HepG2 (cell line): ENCODE data around the gene PPP1R27. TPM values are rescaled to one million over a fixed set of nuclear protein-coding genes. Genes with fewer than 3 reads are reported as not detected.

Experiments used
- AGO1 ChIP-seq: fragments of 200-400 bp; formaldehyde crosslinking; IDR thresholded peaks from 2 replicates; pipeline ENCODE4 v1.6.1; 2017; ENCODE audit warnings: mild to moderate bottlenecking, low read depth, low read length, moderate library complexity; ENCODE audit not compliant: poor library complexity, severe bottlenecking
- CBFB ChIP-seq: sonication (generic); formaldehyde crosslinking; IDR thresholded peaks from 2 replicates; pipeline ENCODE4 v1.4.0; 2020; ENCODE audit warnings: missing genetic modification reagents
- GATAD1 ChIP-seq: IDR thresholded peaks from 2 replicates; pipeline ENCODE4 v1.6.1; 2016; ENCODE audit warnings: missing genetic modification reagents, missing compliant biosample characterization
- HMGXB4 ChIP-seq, 2 experiments: sonication (generic) in 1 of 2; formaldehyde crosslinking in 1 of 2; IDR thresholded peaks; 2 replicates each; pipeline versions ENCODE4 v1.4.0 to v1.6.1; 2018 to 2020; ENCODE audit warnings: missing genetic modification reagents in 2 of 2, borderline replicate concordance in 1 of 2, low read depth in 1 of 2, mild to moderate bottlenecking in 1 of 2, missing biosample characterization in 1 of 2
- KDM5B ChIP-seq: sonication (generic); formaldehyde crosslinking; IDR thresholded peaks from 2 replicates; pipeline ENCODE4 v1.4.0; 2020; ENCODE audit warnings: missing genetic modification reagents, mild to moderate bottlenecking, borderline replicate concordance
- KLF13 ChIP-seq: sonication (generic); formaldehyde crosslinking; IDR thresholded peaks from 2 replicates; pipeline ENCODE4 v1.4.0; 2020; ENCODE audit warnings: mild to moderate bottlenecking, missing genetic modification reagents
- MAZ ChIP-seq, 2 experiments: sonication (generic) in 1 of 2; formaldehyde crosslinking in 1 of 2; IDR thresholded peaks; 2 replicates each; pipeline versions ENCODE4 v1.5.0 to v1.6.1; 2012 to 2020; ENCODE audit warnings: low read depth in 2 of 2, mild to moderate bottlenecking in 2 of 2, borderline replicate concordance in 1 of 2, improper control_type of control experiment in 1 of 2, low read length in 1 of 2, missing genetic modification reagents in 1 of 2, moderate library complexity in 1 of 2
- MED13 ChIP-seq: sonication (generic); formaldehyde crosslinking; IDR thresholded peaks from 2 replicates; pipeline ENCODE4 v1.5.0; 2020; ENCODE audit warnings: missing genetic modification reagents
- MIER3 ChIP-seq: IDR thresholded peaks from 2 replicates; pipeline ENCODE4 v1.6.1; 2016; ENCODE audit warnings: missing compliant biosample characterization, borderline replicate concordance
- SALL2 ChIP-seq: sonication (generic); formaldehyde crosslinking; IDR thresholded peaks from 2 replicates; pipeline ENCODE4 v1.8.1; 2023; ENCODE audit warnings: mild to moderate bottlenecking, missing genetic modification reagents, inconsistent platforms
- SMARCE1 ChIP-seq: fragments of 450-650 bp; IDR thresholded peaks from 2 replicates; pipeline ENCODE4 v1.6.1; 2017; ENCODE audit warnings: borderline replicate concordance
- SOX6 ChIP-seq, 2 experiments: fragments of 450-650 bp in 1 of 2; sonication (generic) in 1 of 2; formaldehyde crosslinking in 1 of 2; IDR thresholded peaks; 2 replicates each; pipeline versions ENCODE4 v1.4.0 to v1.6.1; 2017 to 2020; ENCODE audit warnings: antibody characterized with exemption in 1 of 2, mild to moderate bottlenecking in 1 of 2, missing genetic modification reagents in 1 of 2
- SP1 ChIP-seq, 2 experiments: fragments of 450-650 bp in 1 of 2; sonication (generic) in 1 of 2; formaldehyde crosslinking in 1 of 2; IDR thresholded peaks; 2 replicates each; pipeline versions ENCODE4 v1.4.0 to v1.6.1; 2016 to 2020; ENCODE audit warnings: missing genetic modification reagents in 1 of 2
- SP4 ChIP-seq: sonication (generic); formaldehyde crosslinking; IDR thresholded peaks from 2 replicates; pipeline ENCODE4 v1.8.1; 2023; ENCODE audit warnings: mild to moderate bottlenecking, missing genetic modification reagents
- TFE3 ChIP-seq: IDR thresholded peaks from 2 replicates; pipeline ENCODE4 v1.6.1; 2016
- TP53 ChIP-seq: sonication (generic); formaldehyde crosslinking; conservative IDR thresholded peaks from 2 replicates; pipeline ENCODE4 v1.4.0; 2020; ENCODE audit warnings: missing genetic modification reagents
- ZFP62 ChIP-seq: sonication (generic); formaldehyde crosslinking; IDR thresholded peaks from 2 replicates; pipeline ENCODE4 v1.4.0; 2020; ENCODE audit warnings: missing genetic modification reagents
- ZNF672 ChIP-seq: sonication (generic); formaldehyde crosslinking; IDR thresholded peaks from 2 replicates; pipeline ENCODE4 v1.8.1; 2022; ENCODE audit warnings: missing genetic modification reagents
- ZNF883 ChIP-seq: sonication (generic); formaldehyde crosslinking; IDR thresholded peaks from 2 replicates; pipeline ENCODE4 v1.5.1; 2020; ENCODE audit warnings: mild to moderate bottlenecking, missing genetic modification reagents; ENCODE audit errors: not compliant biosample characterization
- ZSCAN20 ChIP-seq: sonication (generic); formaldehyde crosslinking; IDR thresholded peaks from 2 replicates; pipeline ENCODE4 v1.4.0; 2020; ENCODE audit warnings: missing genetic modification reagents, mild to moderate bottlenecking, borderline replicate concordance
- ZSCAN25 ChIP-seq: sonication (generic); formaldehyde crosslinking; IDR thresholded peaks from 2 replicates; pipeline ENCODE4 v1.8.0; 2022; ENCODE audit warnings: mild to moderate bottlenecking, missing genetic modification reagents
- polyA plus RNA-seq, 8 experiments: library from polyadenylated mRNA; depleted of rRNA in 3 of 8; stranded (reverse) in 7 of 8; unstranded in 1 of 8; fragments of >200 nt; fragmentation: Illumina TruSeq in 4 of 8; extraction: Trizol in 4 of 8; gene quantifications; 2 replicates each; pipeline versions ENCODE4 v1.2.1 to v1.2.3, GENCODE V29; 2011 to 2016; ENCODE audit warnings: low read depth in 4 of 8, missing spikeins in 1 of 8, mixed read lengths in 1 of 8; ENCODE audit not compliant: insufficient read depth in 1 of 8
- total RNA-seq, 5 experiments: library from RNA; depleted of rRNA; stranded (reverse); fragments of >200 nt; fragmentation: Illumina TruSeq; extraction: Trizol; gene quantifications; 2 replicates each; pipeline ENCODE4 v1.2.3, GENCODE V29; 2016; ENCODE audit warnings: low read depth in 1 of 5
- TF ChIP-seq, protein P1 (sequence below): sonication (generic); formaldehyde crosslinking; IDR thresholded peaks from 2 replicates; pipeline ENCODE4 v1.5.0; 2020; ENCODE audit warnings: mild to moderate bottlenecking, missing genetic modification reagents

Gene PPP1R27
- total and polyA plus RNA-seq, 2 of the 13 experiments (the other 11 are each of a cell fraction or from before 2014, with no cell fraction given): 0.17 to 1.00 TPM

GRCh38 chr17:81833160-81833920 is 1.5 kb downstream of the PPP1R27 start, which contains the start of gene MCRIP1 (continued):
- TF ChIP-seq MAZ (IDR thresholded peaks at IDR 0.05; ENCODE audit: borderline replicate concordance, low read depth, low read length): peak; percentile 78
- TF ChIP-seq MAZ (CRISPR knock-in tag; IDR thresholded peaks at IDR 0.05; ENCODE audit: low read depth): peak; percentile 85
- TF ChIP-seq ZFP62 (CRISPR knock-in tag): no peak
- TF ChIP-seq ZSCAN25: peak; percentile 82; the same call in 1 of the 2 replicates
- peak; percentile 91 for TF ChIP-seq TFE3
- peak; percentile 48 for TF ChIP-seq AGO1
- peak in 1 of 2 experiments; percentile 76; a peak in 2 of 4 replicates for TF ChIP-seq HMGXB4 (CRISPR knock-in tag; IDR thresholded peaks at IDR 0.05; ENCODE audit: borderline replicate concordance in 1 of 2, low read depth in 1 of 2)
- TF ChIP-seq SOX6 (IDR thresholded peaks at IDR 0.05): no peak
- TF ChIP-seq SOX6 (CRISPR knock-in tag; IDR thresholded peaks at IDR 0.05): peak; percentile 73
- peak; percentile 94 for TF ChIP-seq ZSCAN20 (CRISPR knock-in tag)
- no peak for TF ChIP-seq SMARCE1
- TF ChIP-seq KDM5B (CRISPR knock-in tag): peak; percentile 98
- peak; percentile 84; the same call in 1 of the 2 replicates for TF ChIP-seq MED13 (CRISPR knock-in tag)
- TF ChIP-seq, protein P1, sequence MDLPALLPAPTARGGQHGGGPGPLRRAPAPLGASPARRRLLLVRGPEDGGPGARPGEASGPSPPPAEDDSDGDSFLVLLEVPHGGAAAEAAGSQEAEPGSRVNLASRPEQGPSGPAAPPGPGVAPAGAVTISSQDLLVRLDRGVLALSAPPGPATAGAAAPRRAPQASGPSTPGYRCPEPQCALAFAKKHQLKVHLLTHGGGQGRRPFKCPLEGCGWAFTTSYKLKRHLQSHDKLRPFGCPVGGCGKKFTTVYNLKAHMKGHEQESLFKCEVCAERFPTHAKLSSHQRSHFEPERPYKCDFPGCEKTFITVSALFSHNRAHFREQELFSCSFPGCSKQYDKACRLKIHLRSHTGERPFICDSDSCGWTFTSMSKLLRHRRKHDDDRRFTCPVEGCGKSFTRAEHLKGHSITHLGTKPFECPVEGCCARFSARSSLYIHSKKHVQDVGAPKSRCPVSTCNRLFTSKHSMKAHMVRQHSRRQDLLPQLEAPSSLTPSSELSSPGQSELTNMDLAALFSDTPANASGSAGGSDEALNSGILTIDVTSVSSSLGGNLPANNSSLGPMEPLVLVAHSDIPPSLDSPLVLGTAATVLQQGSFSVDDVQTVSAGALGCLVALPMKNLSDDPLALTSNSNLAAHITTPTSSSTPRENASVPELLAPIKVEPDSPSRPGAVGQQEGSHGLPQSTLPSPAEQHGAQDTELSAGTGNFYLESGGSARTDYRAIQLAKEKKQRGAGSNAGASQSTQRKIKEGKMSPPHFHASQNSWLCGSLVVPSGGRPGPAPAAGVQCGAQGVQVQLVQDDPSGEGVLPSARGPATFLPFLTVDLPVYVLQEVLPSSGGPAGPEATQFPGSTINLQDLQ (CRISPR knock-in tag): peak; percentile 81; the same call in 1 of the 2 replicates
- peak; percentile 44; the same call in 1 of the 2 replicates for TF ChIP-seq CBFB
- peak; percentile 94 for TF ChIP-seq SALL2
- TF ChIP-seq KLF13 (CRISPR knock-in tag): no peak; the same call in 1 of the 2 replicates
- no peak for TF ChIP-seq SP1 (IDR thresholded peaks at IDR 0.05)
- peak; percentile 45 for TF ChIP-seq SP1 (CRISPR knock-in tag; IDR thresholded peaks at IDR 0.05)
- peak; percentile 93 for TF ChIP-seq ZNF883 (CRISPR knock-in tag)
- TF ChIP-seq ZNF672 (CRISPR knock-in tag): 0 out of 2 replicates have a peak, but pooled peaks have one; percentile 62
- no peak for TF ChIP-seq TP53 (CRISPR knock-in tag)
- TF ChIP-seq SP4 (CRISPR knock-in tag): peak; percentile 87
- TF ChIP-seq GATAD1 (CRISPR knock-in tag): peak; percentile 84
- peak; percentile 13 for TF ChIP-seq MIER3 (CRISPR knock-in tag)
